H9 (cell line): ENCODE data around the gene IGSF3. TPM values are rescaled to one million over a fixed set of nuclear protein-coding genes. Genes with fewer than 3 reads are reported as not detected.

Experiments used
- DNase-seq: peaks from one replicate; pipeline ENCODE4 v3.0.0-alpha.2; 2017
- H2AFZ ChIP-seq: one replicate; pipeline ENCODE4 v1.6.1; 2013; ENCODE audit warnings: mild to moderate bottlenecking, low read length, control low read depth, moderate library complexity
- H2AK5ac ChIP-seq: 2 replicates; pipeline ENCODE4 v1.6.1; 2013; ENCODE audit warnings: low read length, control low read depth, mixed read lengths; ENCODE audit not compliant: insufficient read length
- H2BK120ac ChIP-seq: one replicate; pipeline ENCODE4 v1.6.1; 2013; ENCODE audit warnings: low read depth, mild to moderate bottlenecking, low read length, control low read depth, inconsistent platforms; ENCODE audit not compliant: poor library complexity, severe bottlenecking
- H2BK12ac ChIP-seq: 2 replicates; pipeline ENCODE4 v1.6.1; 2013; ENCODE audit warnings: low read length, control low read depth, mixed read lengths, low read depth; ENCODE audit not compliant: insufficient read length
- H2BK15ac ChIP-seq: 2 replicates; pipeline ENCODE4 v1.6.1; 2013; ENCODE audit warnings: low read depth, low read length, control low read depth
- H2BK20ac ChIP-seq: one replicate; pipeline ENCODE4 v1.6.1; 2013; ENCODE audit warnings: low read depth, mild to moderate bottlenecking, low read length, control low read depth, inconsistent platforms; ENCODE audit not compliant: poor library complexity, severe bottlenecking
- H2BK5ac ChIP-seq: 2 replicates; pipeline ENCODE4 v1.6.1; 2013; ENCODE audit warnings: low read length, control low read depth, mixed read lengths; ENCODE audit not compliant: insufficient read length
- H3K14ac ChIP-seq: 2 replicates; pipeline ENCODE4 v1.6.1; 2013; ENCODE audit warnings: low read length, control low read depth; ENCODE audit not compliant: insufficient read depth
- H3K18ac ChIP-seq: 2 replicates; pipeline ENCODE4 v1.6.1; 2013; ENCODE audit warnings: low read depth, mild to moderate bottlenecking, mixed read lengths, low read length, control low read depth; ENCODE audit not compliant: insufficient read length
- H3K23ac ChIP-seq: 2 replicates; pipeline ENCODE4 v1.6.1; 2013; ENCODE audit warnings: low read length, control low read depth, mixed read lengths, low read depth; ENCODE audit not compliant: insufficient read length
- H3K23me2 ChIP-seq: 2 replicates; pipeline ENCODE4 v1.6.1; 2013; ENCODE audit warnings: low read depth, mild to moderate bottlenecking, mixed read lengths, low read length, control low read depth; ENCODE audit not compliant: insufficient read length, poor library complexity, severe bottlenecking
- H3K27ac ChIP-seq: 2 replicates; pipeline ENCODE4 v1.5.1; 2013; ENCODE audit warnings: low read length, control low read depth, mixed read lengths, low read depth; ENCODE audit not compliant: insufficient read length
- H3K27me3 ChIP-seq: 2 replicates; pipeline ENCODE4 v1.6.1; 2013; ENCODE audit warnings: low read length, control low read depth, inconsistent platforms; ENCODE audit not compliant: insufficient read depth
- H3K4ac ChIP-seq: 2 replicates; pipeline ENCODE4 v1.6.1; 2013; ENCODE audit warnings: low read depth, mild to moderate bottlenecking, control low read depth, inconsistent platforms, low read length, moderate library complexity
- H3K4me1 ChIP-seq: 2 replicates; pipeline ENCODE4 v1.6.1; 2013; ENCODE audit warnings: low read length, control low read depth, inconsistent platforms; ENCODE audit not compliant: insufficient read depth
- H3K4me2 ChIP-seq: 2 replicates; pipeline ENCODE4 v1.6.1; 2013; ENCODE audit warnings: low read length, control low read depth, mixed read lengths; ENCODE audit not compliant: insufficient read length, insufficient read depth
- H3K56ac ChIP-seq: 2 replicates; pipeline ENCODE4 v1.6.1; 2013; ENCODE audit warnings: low read depth, mild to moderate bottlenecking, mixed read lengths, low read length, control low read depth; ENCODE audit not compliant: insufficient read length
- H3K79me1 ChIP-seq: 2 replicates; pipeline ENCODE4 v1.6.1; 2013; ENCODE audit warnings: low read depth, mild to moderate bottlenecking, moderate library complexity, low read length, control low read depth, inconsistent platforms; ENCODE audit not compliant: insufficient read depth, poor library complexity, severe bottlenecking
- H3K79me2 ChIP-seq: 2 replicates; pipeline ENCODE4 v1.6.1; 2013; ENCODE audit warnings: low read length, control low read depth, inconsistent platforms; ENCODE audit not compliant: insufficient read depth
- H3K9ac ChIP-seq: 2 replicates; pipeline ENCODE4 v1.6.1; 2013; ENCODE audit warnings: low read length, control low read depth, mixed read lengths; ENCODE audit not compliant: insufficient read length; ENCODE audit errors: extremely low read depth
- H3K9me3 ChIP-seq: one replicate; pipeline ENCODE4 v1.6.1; 2013; ENCODE audit warnings: low read depth, low read length, inconsistent platforms; ENCODE audit not compliant: control insufficient read depth
- H3T11ph ChIP-seq: one replicate; pipeline ENCODE4 v1.6.1; 2013; ENCODE audit warnings: mild to moderate bottlenecking, low read length, control low read depth, inconsistent platforms
- H4K20me1 ChIP-seq: one replicate; pipeline ENCODE4 v1.6.1; 2013; ENCODE audit not compliant: control insufficient read depth, insufficient read length, insufficient read depth
- H4K5ac ChIP-seq: 2 replicates; pipeline ENCODE4 v1.6.1; 2013; ENCODE audit warnings: low read depth, mild to moderate bottlenecking, mixed read lengths, low read length, control low read depth; ENCODE audit not compliant: insufficient read length
- H4K8ac ChIP-seq: replicated peaks from 2 replicates; pipeline ENCODE4 v1.6.1; 2013; ENCODE audit warnings: low read length, control low read depth, mixed read lengths, low read depth; ENCODE audit not compliant: insufficient read length
- H4K91ac ChIP-seq: 2 replicates; pipeline ENCODE4 v1.6.1; 2013; ENCODE audit warnings: low read depth, mild to moderate bottlenecking, moderate library complexity, mixed read lengths, low read length, control low read depth; ENCODE audit not compliant: insufficient read length
- H3K27ac Mint-ChIP-seq, 3 experiments: 2 replicates in 2 of 3; 3 replicates in 1 of 3; pipeline ENCODE4 v1.8.0; 2020 to 2021; ENCODE audit warnings: mixed read lengths in 3 of 3, mild to moderate bottlenecking in 1 of 3, moderate library complexity in 1 of 3
- H3K27me3 Mint-ChIP-seq: 2 replicates; pipeline ENCODE4 v1.8.0; 2021; ENCODE audit warnings: low read depth, mild to moderate bottlenecking, moderate library complexity, mixed read lengths
- H3K36me3 Mint-ChIP-seq, 3 experiments: 2 replicates in 2 of 3; 3 replicates in 1 of 3; pipeline ENCODE4 v1.8.0; 2020 to 2021; ENCODE audit warnings: low read depth in 3 of 3, mixed read lengths in 3 of 3; ENCODE audit not compliant: insufficient read depth in 1 of 3
- H3K4me1 Mint-ChIP-seq, 2 experiments: 2 replicates each; pipeline ENCODE4 v1.8.0; 2020; ENCODE audit warnings: mixed read lengths in 2 of 2
- H3K4me3 Mint-ChIP-seq, 2 experiments: 2 replicates in 1 of 2; 3 replicates in 1 of 2; pipeline ENCODE4 v1.8.0; 2020 to 2021; ENCODE audit warnings: mild to moderate bottlenecking in 2 of 2, mixed read lengths in 2 of 2, moderate library complexity in 1 of 2
- H3K9me3 Mint-ChIP-seq, 2 experiments: 2 replicates in 1 of 2; 3 replicates in 1 of 2; pipeline ENCODE4 v1.8.0; 2020; ENCODE audit warnings: mild to moderate bottlenecking in 2 of 2, mixed read lengths in 2 of 2, moderate library complexity in 1 of 2
- CTCF ChIP-seq: fragments of 200-600 bp; sonication (generic); conservative IDR thresholded peaks from 3 replicates; pipeline ENCODE4 v1.8.0; 2021; ENCODE audit warnings: antibody characterized with exemption, mild to moderate bottlenecking
- WGBS: extraction: QIAGEN DNeasy Blood & Tissue Kit; methylation state at CpG from one replicate; pipeline ENCODE4 v1.1.7; 2013; ENCODE audit warnings: missing lambda C conversion rate, low lambda C conversion rate, mixed read lengths; ENCODE audit not compliant: insufficient read length; ENCODE audit errors: extremely low coverage; 5-methylcytosine and 5-hydroxymethylcytosine counted together
- total RNA-seq: library from RNA; stranded (reverse); gene quantifications from 2 replicates; pipeline ENCODE4 v1.2.1, GENCODE V29; 2021

The IGSF3 gene
- total RNA-seq, 1 experiment from 2014 or later, result 19.1 TPM

GRCh38 chr1:116529681-116530080, 137.9 kb downstream of the IGSF3 start:
- Histone ChIP-seq H3K14ac (no peak overlapping the region), H3K23me2 (no peaks in the 10 kb centered on the region), H3K9ac (no peak overlapping the region), H4K8ac (no peak overlapping the region), H3K56ac (no peak overlapping the region), H3K79me2 (no peaks in the 10 kb centered on the region), H3K9me3 (no peaks in the 10 kb centered on the region), H3K4me1 (no peaks in the 10 kb centered on the region), H2AFZ (no peak overlapping the region), H2BK20ac (no peak overlapping the region), H2BK12ac (no peak overlapping the region), H3K18ac (no peak overlapping the region), H3K27ac (no peak overlapping the region), H4K91ac (no peak overlapping the region), H4K5ac (no peak overlapping the region), H4K20me1 (no peaks in the 10 kb centered on the region), H3T11ph (no peak overlapping the region), H2BK5ac (no peak overlapping the region), H3K27me3 (no peaks in the 10 kb centered on the region), H2BK120ac (no peak overlapping the region), H3K79me1 (no peaks in the 10 kb centered on the region), H3K4me2 (no peak overlapping the region), H2AK5ac (no peak overlapping the region), H3K4ac (no peak overlapping the region), H3K23ac (no peak overlapping the region), H2BK15ac (no peak overlapping the region)
- Mint-ChIP-seq H3K9me3 (peaks cover 5 to 8% of the 10 kb centered on the region in 2 experiments; a peak in 4 of 5 replicates), H3K27me3 (peaks cover 13% of the 10 kb centered on the region), H3K27ac (no peak overlapping the region), H3K36me3 (peaks cover 7 to 13% (median 13%) of the 10 kb centered on the region in 3 experiments; a peak in 6 of 7 replicates), H3K4me1 (peaks cover 0 to 8% of the 10 kb centered on the region in 2 experiments; a peak in 2 of 4 replicates), H3K4me3 (no peak overlapping the region)
- no peak for TF ChIP-seq CTCF
- WGBS, result no CpG with 5 or more reads among the region's 3 CpGs
- no peak for DNase-seq
